NOMO-1 treated with dmso at 0.1 percent for 144 hours (cell line): ENCODE results near the gene HOXA3.

Experiments used
- DNase-seq: peaks from one replicate; lab custom pipeline; 2025; ENCODE audit not compliant: unreplicated experiment; lab: John Stamatoyannopoulos, UW

Gene HOXA3

GRCh38 chr7:27179503-27180430 lies 27.4 kb upstream of the HOXA3 start:
- peak; percentile 74 for DNase-seq

GRCh38 chr7:27179030-27179429 lies 26.6 kb upstream of the HOXA3 start:
- no peak for DNase-seq

- DNase-seq, result no peak
Observed at GRCh38 chr7:27178366-27178765, 26.0 kb upstream of the HOXA3 start.

GRCh38 chr7:27177795-27178320 lies 25.5 kb upstream of the HOXA3 start:
- no peak for DNase-seq

DNA sequence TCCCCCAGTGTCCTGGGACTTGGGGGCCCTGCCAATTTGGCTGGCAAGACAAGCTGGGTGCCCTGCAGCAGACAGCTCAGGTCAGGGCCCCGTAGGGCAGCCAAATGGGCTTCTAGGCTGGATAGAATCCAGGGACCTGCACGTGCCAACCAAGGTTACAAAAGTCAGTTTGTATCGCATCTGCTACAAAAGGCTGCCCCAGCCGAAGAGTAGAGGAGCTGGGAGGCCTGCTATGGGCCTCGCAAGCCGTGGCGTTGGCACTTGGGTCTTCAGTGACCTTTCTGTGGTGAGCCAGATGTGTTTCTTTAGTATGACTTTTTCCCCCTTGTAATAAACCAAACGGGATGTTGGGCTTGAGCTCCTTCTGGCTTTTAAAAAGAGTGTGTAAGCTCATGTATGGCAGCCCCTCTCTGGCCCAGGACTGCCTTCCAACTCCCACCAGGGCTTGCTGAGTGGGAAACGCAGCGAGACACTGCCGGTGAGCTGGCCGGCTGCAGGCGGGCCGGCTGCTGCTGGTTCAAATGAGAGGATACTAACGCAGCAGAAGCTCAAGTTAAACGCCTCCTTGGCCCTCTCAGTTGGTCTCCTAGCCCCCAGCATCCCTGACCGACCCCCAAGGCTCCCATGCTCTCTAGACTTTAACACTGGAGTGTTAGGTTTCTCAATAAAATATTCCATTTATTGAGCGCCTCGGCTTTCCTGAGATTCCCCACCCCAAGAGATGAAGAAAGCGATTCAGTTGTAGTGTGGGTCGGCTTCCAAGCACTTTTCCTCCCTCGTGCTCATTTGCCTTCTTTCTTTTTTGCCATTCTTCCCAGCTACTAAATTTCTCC lies 24.8 kb upstream of the HOXA3 start:
- DNase-seq, result no peak

DNA sequence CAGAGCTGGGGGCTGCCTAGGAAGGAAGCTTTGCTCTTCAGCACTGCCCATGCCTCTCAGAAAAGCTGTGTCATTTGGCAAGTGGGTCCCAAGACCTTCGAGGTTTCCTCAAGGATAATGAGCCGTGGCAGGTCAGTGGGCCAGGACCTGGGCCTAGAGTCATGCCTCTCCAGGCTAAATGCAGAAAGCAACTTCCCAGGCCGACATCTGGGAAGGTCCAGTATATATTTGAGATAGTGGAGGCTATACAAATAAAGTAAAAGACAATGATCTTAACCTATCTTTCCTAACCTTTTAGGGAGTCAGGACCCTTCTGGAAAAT lies 24.1 kb upstream of the HOXA3 start:
- DNase-seq, result no peak

DNA sequence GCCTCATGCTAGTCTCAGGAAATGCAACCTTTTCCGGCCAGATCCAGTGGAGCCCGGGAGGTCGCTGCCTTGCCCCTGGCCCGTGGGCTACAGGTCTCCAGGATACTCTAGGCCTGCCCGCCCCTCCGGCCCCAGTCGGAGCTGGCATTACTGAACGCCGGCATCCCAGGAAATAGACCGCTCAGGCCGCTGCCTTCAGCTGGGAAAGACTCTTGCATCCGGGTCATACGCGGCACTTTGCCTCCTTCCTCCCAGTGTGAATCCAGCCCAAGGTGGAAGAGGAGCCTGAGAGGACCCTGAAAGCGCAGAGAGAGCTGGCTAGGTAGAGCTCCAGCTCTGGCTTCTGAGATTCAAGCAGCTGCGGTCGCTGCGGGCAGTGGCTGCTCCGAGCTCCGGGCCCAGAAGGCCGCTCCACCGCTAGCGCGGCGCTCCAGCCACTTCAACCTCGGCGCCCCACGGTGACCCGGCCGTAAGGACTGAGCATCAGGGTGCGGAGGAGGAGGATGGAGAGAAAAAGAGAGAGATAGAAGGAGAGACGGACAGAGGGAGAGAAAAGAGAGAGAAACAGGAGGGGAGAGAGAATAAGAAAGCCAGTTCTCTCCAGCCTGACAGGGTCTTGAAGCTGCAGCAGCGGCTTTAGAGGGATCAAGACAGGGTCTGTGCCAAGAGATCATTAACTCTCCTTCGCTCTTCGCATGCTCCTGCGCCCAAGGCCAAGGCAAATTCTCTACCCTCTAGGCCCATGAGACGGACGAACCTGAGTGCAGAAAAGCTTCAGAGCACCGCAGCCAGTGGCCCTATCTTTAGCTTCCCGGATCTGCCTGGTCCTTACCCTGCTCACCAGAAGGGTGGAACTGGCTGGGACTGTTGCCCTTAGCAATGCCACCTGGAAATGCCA lies 23.5 kb upstream of the HOXA3 start:
- DNase-seq, result no peak

DNA sequence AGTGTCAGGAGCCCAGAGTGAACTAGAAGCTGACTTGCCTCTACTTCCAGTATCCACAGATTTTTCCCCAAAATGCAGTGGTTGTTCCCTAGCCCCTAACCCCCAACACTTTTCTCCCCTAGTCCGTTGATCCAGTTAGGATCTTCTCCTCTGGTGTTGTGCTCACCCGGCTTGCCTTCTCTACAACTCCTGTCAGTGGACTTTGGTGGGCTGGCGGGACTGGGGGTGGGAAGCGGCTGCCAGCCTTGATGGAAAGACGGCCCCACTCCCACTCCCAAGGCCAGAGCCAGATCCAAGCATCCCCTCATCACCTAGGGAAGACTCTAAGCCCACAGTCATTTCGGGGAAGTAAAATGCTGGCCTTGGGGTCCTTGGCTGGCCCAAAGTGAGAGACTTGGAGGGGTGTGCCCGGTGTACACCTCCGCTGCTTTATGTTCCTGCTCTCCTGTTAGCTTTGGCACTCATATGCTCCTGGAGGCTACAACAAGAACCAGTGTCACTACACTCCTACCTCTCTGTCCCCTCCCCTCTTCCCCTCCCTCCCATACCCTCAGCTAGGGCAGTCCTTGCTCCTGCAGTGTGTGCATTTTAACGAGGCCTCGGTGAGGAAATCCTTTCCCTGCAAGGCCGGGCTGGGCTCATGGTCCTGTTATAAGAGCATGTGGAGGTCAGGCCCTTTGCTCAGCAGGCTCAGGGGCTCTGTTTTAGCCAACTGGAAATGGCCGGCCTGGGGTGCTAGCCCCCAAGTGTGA lies 22.7 kb upstream of the HOXA3 start:
- DNase-seq, result no peak

DNA sequence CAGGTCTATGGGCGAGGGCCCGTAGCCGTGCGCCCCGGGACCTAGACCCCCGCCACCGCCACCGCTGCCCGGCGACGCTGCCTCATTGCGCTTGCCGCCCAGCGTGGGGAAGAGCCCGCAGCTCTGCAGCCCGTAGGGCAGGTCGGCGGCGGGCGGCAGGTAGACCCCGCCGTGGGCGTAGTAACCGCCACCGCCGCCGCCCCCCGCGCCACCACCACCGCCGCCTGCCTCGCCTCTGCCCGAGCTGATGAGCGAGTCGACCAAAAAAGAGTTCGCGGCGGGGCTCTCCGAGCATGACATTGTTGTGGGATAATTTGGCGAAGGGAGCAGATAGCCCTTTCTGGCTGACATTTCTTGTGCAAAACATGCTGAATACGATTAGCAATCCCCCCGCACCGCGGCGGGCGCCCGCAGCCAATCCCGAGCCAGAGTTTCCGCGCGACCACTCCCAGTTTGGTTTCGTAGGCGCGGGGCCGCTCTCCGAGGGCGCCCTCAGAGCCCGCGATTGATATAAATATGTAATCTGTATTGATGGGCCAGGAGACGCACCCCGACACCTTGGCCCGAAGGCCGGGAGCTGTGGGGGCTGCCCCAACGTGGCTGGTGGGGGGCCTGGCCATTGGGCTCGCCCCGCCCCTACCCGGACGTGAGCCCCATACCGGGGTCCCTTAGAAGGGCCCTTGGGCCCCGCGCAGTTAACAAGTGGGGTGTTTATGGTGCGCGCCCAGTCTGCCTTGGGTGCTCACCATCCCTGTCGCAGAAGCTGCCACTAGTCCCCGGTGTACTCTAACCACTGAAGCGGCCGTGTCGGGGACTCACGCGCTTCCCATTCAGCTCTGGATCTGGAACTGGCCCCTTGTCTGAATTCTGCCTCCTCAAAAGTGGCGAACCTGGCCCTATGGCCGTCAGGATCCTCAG lies 21.8 kb upstream of the HOXA3 start, which contains the start of gene HOXA10:
TSS of gene HOXA10 (minus strand) at position 365 of the 918 bp plus-strand sequence. CDS start at position 351, 14 bp downstream.
- DNase-seq, result peak; percentile 51

DNA sequence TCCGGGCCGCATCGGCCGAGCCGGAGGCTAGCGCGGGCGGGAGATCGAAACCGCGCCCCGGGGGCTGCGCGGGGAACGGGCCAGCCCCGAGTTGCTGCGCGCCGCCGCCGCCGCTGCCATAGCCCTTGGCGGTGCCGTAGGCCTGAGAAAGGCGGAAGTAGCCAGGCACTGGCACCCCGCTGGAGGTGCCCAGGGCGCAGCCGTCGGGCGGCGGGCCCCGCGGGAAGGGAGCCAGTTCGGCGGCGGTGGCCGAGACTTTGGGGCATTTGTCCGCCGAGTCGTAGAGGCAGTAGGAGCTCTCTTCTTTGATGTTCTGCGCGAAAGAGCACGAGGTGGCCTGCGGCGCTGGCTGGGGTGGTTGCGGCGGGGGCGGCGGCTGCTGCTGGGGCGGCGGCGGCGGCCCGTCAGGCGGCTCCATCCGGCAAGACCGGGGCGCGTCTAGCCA lies 21.1 kb upstream of the HOXA3 start:
- no peak for DNase-seq

- no peak for DNase-seq
Observed at GRCh38 chr7:27172823-27173510, 20.6 kb upstream of the HOXA3 start.

DNA sequence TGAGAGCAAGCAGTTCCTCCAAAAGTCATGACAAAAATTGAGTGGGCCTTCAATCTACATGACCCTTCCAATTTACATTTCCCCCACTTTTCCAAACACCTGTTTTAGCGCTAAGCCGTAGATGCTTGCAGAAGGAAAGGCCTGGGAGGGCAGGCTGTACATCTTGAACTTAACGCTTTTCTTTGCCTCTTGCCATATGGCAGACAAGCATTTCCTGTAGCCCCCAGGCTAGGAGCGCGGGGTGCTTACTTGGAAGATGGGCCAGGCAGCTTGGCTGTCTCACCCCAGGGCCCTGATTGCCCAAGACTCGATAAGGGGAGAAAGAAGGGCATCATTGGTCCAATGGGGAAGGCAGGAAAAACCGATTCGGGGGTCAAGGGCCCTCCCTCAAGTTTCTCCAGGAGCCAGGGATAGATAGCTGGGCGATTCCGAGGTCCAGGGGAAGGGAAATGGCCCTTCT lies 20.0 kb upstream of the HOXA3 start:
- no peak for DNase-seq

DNA sequence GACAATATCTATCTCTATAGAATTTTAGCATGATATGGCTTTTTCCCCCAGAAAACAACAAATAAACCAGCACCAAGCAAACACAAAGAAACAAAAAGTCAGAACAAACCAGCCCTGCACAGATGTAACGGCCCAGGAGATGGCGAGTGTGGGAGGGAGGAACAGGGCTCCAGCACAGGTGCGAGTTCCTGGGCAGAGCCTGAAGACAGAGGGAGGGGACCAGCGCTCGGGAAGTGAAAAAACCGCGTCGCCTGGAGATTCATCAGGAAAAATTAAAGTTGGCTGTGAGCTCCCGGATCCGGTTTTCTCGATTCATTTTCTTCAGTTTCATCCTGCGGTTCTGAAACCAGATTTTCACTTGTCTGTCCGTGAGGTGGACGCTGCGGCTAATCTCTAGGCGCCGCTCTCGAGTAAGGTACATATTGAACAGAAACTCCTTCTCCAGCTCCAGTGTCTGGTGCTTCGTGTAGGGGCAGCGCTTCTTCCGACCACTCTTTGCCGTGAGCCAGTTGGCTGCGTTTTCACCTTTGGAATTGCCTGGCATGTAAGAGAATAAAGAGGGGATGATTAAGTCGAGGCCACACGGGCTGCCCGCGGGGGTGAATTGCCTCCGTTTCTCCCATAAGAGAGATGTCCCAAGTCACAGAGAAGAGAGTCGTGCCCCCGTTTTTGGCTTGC lies 19.4 kb upstream of the HOXA3 start:
- no peak for DNase-seq

GRCh38 chr7:27171325-27171636 lies 18.9 kb upstream of the HOXA3 start:
- no peak for DNase-seq

GRCh38 chr7:27170426-27171324 lies 18.3 kb upstream of the HOXA3 start:
- no peak for DNase-seq

DNA sequence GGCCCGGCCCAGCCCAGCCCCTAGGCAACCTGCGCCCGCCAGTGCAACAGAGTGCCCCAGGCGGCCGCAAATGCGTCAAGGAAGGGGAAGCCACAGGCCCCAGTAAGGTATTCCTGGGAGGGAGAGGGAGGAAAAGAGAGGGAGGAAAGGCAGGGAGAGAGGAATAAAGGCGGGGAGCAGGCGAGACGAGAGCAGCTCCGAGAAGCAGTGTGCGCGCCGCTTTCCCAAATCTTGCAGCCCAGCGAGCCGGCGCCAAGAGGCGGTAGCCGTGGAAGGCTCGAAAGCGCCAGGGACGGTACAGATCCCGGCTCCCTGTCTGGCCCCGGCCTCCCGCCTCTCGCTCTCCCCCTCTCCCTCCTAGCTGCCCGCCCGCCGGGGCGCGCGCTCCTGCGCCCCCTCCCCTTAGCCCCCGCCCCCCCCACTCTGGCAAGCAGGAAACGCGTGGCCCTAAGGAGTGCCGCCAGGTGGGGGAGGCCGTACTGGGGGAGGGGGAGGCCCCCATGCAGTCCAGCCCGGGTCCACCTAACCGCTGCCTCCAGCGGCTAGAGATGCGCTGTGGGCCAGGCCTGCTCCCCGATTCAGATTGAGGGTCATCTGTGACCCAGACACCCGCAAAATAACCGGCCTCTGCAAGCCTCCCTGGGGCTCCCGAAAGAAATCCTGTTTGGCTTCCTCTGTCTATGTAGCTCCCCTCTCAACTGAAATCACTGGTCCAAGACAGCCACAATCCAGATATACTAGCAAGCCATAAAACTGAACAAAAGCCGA lies 17.5 kb upstream of the HOXA3 start:
- no peak for DNase-seq
